IMR-90 (cell line): ENCODE measurements around the gene SREK1. TPM values are rescaled to one million over a fixed set of nuclear protein-coding genes. Genes with fewer than 3 reads are reported as not detected.

ENCODE experiments used
- ATAC-seq: fragments of 200-7000 bp; cut with Tn5 transposase; 2 replicates; pipeline ENCODE4 v1.9.1; 2020; ENCODE audit warnings: low read depth, mild to moderate bottlenecking, moderate library complexity
- BruUV-seq: library from RNA; stranded (reverse); fragments of 400-500 nt; replicated peaks from 2 replicates; lab custom pipeline; 2021; lab: Mats Ljungman, UMichigan
- CTCF ChIA-PET: fragments of 300-600 bp; formaldehyde crosslinking; extraction: SDS; loops from one replicate; lab custom pipeline; 2021; ENCODE audit warnings: antibody characterized with exemption; lab: Yijun Ruan, JAX
- POLR2A ChIA-PET: fragments of 300-600 bp; sonication (Branson Sonifier 250); formaldehyde crosslinking; loops from one replicate; lab custom pipeline; 2022; ENCODE audit warnings: antibody characterized with exemption; ENCODE audit not compliant: unreplicated experiment; lab: Charles Lee
- DNase-seq: peaks from one replicate; pipeline ENCODE4 v3.0.0; 2013
- H2AFZ ChIP-seq: replicated peaks from 2 replicates; pipeline ENCODE3; 2013; ENCODE audit warnings: low read length, mild to moderate bottlenecking; ENCODE audit not compliant: poor library complexity
- H2AK5ac ChIP-seq: 2 replicates; pipeline ENCODE4 v1.6.1; 2013; ENCODE audit warnings: low read depth, low read length, inconsistent platforms
- H2AK9ac ChIP-seq: replicated peaks from 2 replicates; pipeline ENCODE3; 2013; ENCODE audit warnings: mild to moderate bottlenecking, low read depth, low read length, moderate library complexity; ENCODE audit not compliant: poor library complexity
- H2BK120ac ChIP-seq: 2 replicates; pipeline ENCODE4 v1.6.1; 2013; ENCODE audit warnings: low read depth, low read length, inconsistent platforms
- H2BK15ac ChIP-seq: 3 replicates; pipeline ENCODE4 v1.6.1; 2013; ENCODE audit warnings: low read depth, low read length, inconsistent platforms
- H2BK20ac ChIP-seq: 2 replicates; pipeline ENCODE4 v1.6.1; 2013; ENCODE audit warnings: low read depth, mild to moderate bottlenecking, inconsistent platforms, low read length, moderate library complexity
- H2BK5ac ChIP-seq: 2 replicates; pipeline ENCODE4 v1.6.1; 2013; ENCODE audit warnings: mild to moderate bottlenecking, low read depth, low read length, inconsistent platforms; ENCODE audit not compliant: poor library complexity, severe bottlenecking
- H3K14ac ChIP-seq: replicated peaks from 2 replicates; pipeline ENCODE4 v1.6.1; 2013; ENCODE audit warnings: low read depth, low read length, inconsistent platforms
- H3K18ac ChIP-seq: 2 replicates; pipeline ENCODE4 v1.6.1; 2013; ENCODE audit warnings: low read depth, low read length, control low read depth
- H3K23ac ChIP-seq: 2 replicates; pipeline ENCODE4 v1.6.1; 2013; ENCODE audit warnings: low read depth, low read length, inconsistent platforms
- H3K27ac ChIP-seq: 2 replicates; pipeline ENCODE4 v1.5.1; 2013; ENCODE audit warnings: mild to moderate bottlenecking, control low read depth, low read length; ENCODE audit not compliant: insufficient read depth
- H3K27me3 ChIP-seq: 2 replicates; pipeline ENCODE4 v1.6.1; 2013; ENCODE audit warnings: low read length; ENCODE audit not compliant: control insufficient read depth, insufficient read depth
- H3K36me3 ChIP-seq: 2 replicates; pipeline ENCODE4 v1.6.1; 2013; ENCODE audit warnings: low read length, mixed read lengths; ENCODE audit not compliant: control insufficient read depth, insufficient read depth
- H3K4ac ChIP-seq: 2 replicates; pipeline ENCODE4 v1.6.1; 2013; ENCODE audit warnings: low read depth, low read length, inconsistent platforms
- H3K4me1 ChIP-seq: 2 replicates; pipeline ENCODE4 v1.6.1; 2013; ENCODE audit warnings: low read length, mixed read lengths; ENCODE audit not compliant: control insufficient read depth, insufficient read depth
- H3K4me2 ChIP-seq: 2 replicates; pipeline ENCODE4 v1.6.1; 2013; ENCODE audit warnings: low read depth, mild to moderate bottlenecking, control low read depth, low read length, moderate library complexity
- H3K4me3 ChIP-seq: 2 replicates; pipeline ENCODE4 v1.5.1; 2013; ENCODE audit warnings: low read depth, mild to moderate bottlenecking, control low read depth, low read length, moderate library complexity; ENCODE audit not compliant: insufficient read depth
- H3K56ac ChIP-seq: 2 replicates; pipeline ENCODE4 v1.6.1; 2013; ENCODE audit warnings: low read length, inconsistent platforms; ENCODE audit not compliant: insufficient read depth; ENCODE audit errors: extremely low read depth
- H3K79me1 ChIP-seq, 2 experiments: 2 replicates each; pipeline ENCODE4 v1.6.1; 2013; ENCODE audit warnings: low read length in 2 of 2, inconsistent platforms in 1 of 2, low read depth in 1 of 2
- H3K9ac ChIP-seq: 2 replicates; pipeline ENCODE4 v1.6.1; 2013; ENCODE audit warnings: low read depth, low read length, control low read depth
- H3K9me1 ChIP-seq: 2 replicates; pipeline ENCODE4 v1.6.1; 2013; ENCODE audit warnings: low read length, inconsistent platforms; ENCODE audit not compliant: insufficient read depth
- H3K9me3 ChIP-seq: 2 replicates; pipeline ENCODE4 v1.6.1; 2013; ENCODE audit warnings: low read length; ENCODE audit not compliant: control insufficient read depth, insufficient read depth
- H4K20me1 ChIP-seq: 2 replicates; pipeline ENCODE4 v1.6.1; 2013; ENCODE audit warnings: low read length, inconsistent platforms; ENCODE audit not compliant: insufficient read depth
- H4K5ac ChIP-seq: 2 replicates; pipeline ENCODE4 v1.6.1; 2013; ENCODE audit warnings: mild to moderate bottlenecking, low read depth, low read length, control low read depth
- H4K8ac ChIP-seq, 2 experiments: 2 replicates each; pipeline ENCODE4 v1.6.1; 2013; ENCODE audit warnings: low read depth in 2 of 2, low read length in 2 of 2, control low read depth in 1 of 2, inconsistent platforms in 1 of 2
- H4K91ac ChIP-seq: 2 replicates; pipeline ENCODE4 v1.6.1; 2013; ENCODE audit warnings: low read depth, low read length, inconsistent platforms; ENCODE audit not compliant: insufficient read depth
- BHLHE40 ChIP-seq: fragments of 150-350 bp; IDR thresholded peaks from 2 replicates; pipeline ENCODE4 v1.6.1; 2016; ENCODE audit warnings: mild to moderate bottlenecking, low read depth, low read length
- CEBPB ChIP-seq: IDR thresholded peaks from 2 replicates; pipeline ENCODE4 v1.6.1; 2012; ENCODE audit warnings: low read depth, low read length, improper control_type of control experiment
- CHD1 ChIP-seq: IDR thresholded peaks from 2 replicates; pipeline ENCODE4 v1.6.1; 2012; ENCODE audit warnings: low read depth, low read length, improper control_type of control experiment
- CTCF ChIP-seq: conservative IDR thresholded peaks from 2 replicates; pipeline ENCODE4 v1.5.1; 2012; ENCODE audit warnings: mild to moderate bottlenecking, low read depth, low read length, improper control_type of control experiment
- FOS ChIP-seq: fragments of 150-350 bp; IDR thresholded peaks from 2 replicates; pipeline ENCODE4 v1.6.1; 2016; ENCODE audit warnings: low read depth, low read length
- MAFK ChIP-seq: IDR thresholded peaks from 2 replicates; pipeline ENCODE4 v1.6.1; 2012; ENCODE audit warnings: low read depth, low read length, improper control_type of control experiment
- MAZ ChIP-seq: IDR thresholded peaks from 2 replicates; pipeline ENCODE4 v1.6.1; 2012; ENCODE audit warnings: low read depth, mild to moderate bottlenecking, low read length, improper control_type of control experiment, moderate library complexity, borderline replicate concordance
- MXI1 ChIP-seq: IDR thresholded peaks from 2 replicates; pipeline ENCODE4 v1.6.1; 2012; ENCODE audit warnings: low read depth, mild to moderate bottlenecking, low read length, moderate library complexity, borderline replicate concordance
- NFE2L2 ChIP-seq: fragments of 150-350 bp; IDR thresholded peaks from 2 replicates; pipeline ENCODE4 v1.6.1; 2016; ENCODE audit warnings: low read depth, mild to moderate bottlenecking, low read length
- POLR2A ChIP-seq: IDR thresholded peaks from 2 replicates; pipeline ENCODE4 v1.6.1; 2012; ENCODE audit warnings: mild to moderate bottlenecking, low read depth, low read length
- RAD21 ChIP-seq: IDR thresholded peaks from 2 replicates; pipeline ENCODE4 v1.6.1; 2012; ENCODE audit warnings: low read length, improper control_type of control experiment
- RFX5 ChIP-seq: IDR thresholded peaks from 2 replicates; pipeline ENCODE4 v1.8.0; 2012; ENCODE audit warnings: low read depth, mild to moderate bottlenecking, low read length, moderate library complexity
- SMC3 ChIP-seq: fragments of 150-350 bp; IDR thresholded peaks from 2 replicates; pipeline ENCODE4 v1.6.1; 2016; ENCODE audit warnings: low read depth, mild to moderate bottlenecking, antibody characterized with exemption, low read length, moderate library complexity
- WGBS, 2 experiments: methylation state at CpG; one replicate each; pipeline versions ENCODE4 v1.1.5 to v1.1.7; 2013; ENCODE audit warnings: missing lambda C conversion rate in 2 of 2; ENCODE audit not compliant: insufficient read length in 1 of 2; ENCODE audit errors: extremely low coverage in 2 of 2; 5-methylcytosine and 5-hydroxymethylcytosine counted together
- dilution Hi-C: fragments of 300-500 bp; cut with HindIII; formaldehyde crosslinking; loops from one replicate; pipeline ENCODE4 v1.14.3; 2018; ENCODE audit warnings: low sequenced_read_pairs; ENCODE audit not compliant: unreplicated experiment
- in situ Hi-C: fragments of 300-500 bp; cut with MboI; formaldehyde crosslinking; loops from 3 replicates; pipeline ENCODE4 v1.14.3; 2019; ENCODE audit warnings: low sequenced_read_pairs, inconsistent platforms, mixed read lengths
- intact Hi-C: fragments of 100-400 bp; cut with micrococcal nuclease; formaldehyde crosslinking; loops from 2 replicates; pipeline ENCODE4 v1.10.0; 2022
- polyA plus RNA-seq, 3 experiments: library from polyadenylated mRNA; depleted of rRNA; stranded (reverse); fragments of >200 nt; gene quantifications; 2 replicates each; pipeline ENCODE4 v1.2.3, GENCODE V29; 2012; ENCODE audit warnings: low replicate concordance in 1 of 3
- total RNA-seq: library from RNA; depleted of rRNA; stranded (reverse); fragments of >200 nt; gene quantifications from 2 replicates; pipeline ENCODE4 v1.2.3, GENCODE V29; 2012
- TF ChIP-seq, protein P1 (sequence below): fragments of 150-350 bp; IDR thresholded peaks from 2 replicates; pipeline ENCODE4 v1.6.1; 2017; ENCODE audit warnings: mild to moderate bottlenecking, antibody characterized with exemption, low read length, low read depth
- TF ChIP-seq, protein P2 (sequence below): fragments of 150-350 bp; IDR thresholded peaks from 2 replicates; pipeline ENCODE4 v1.6.1; 2016; ENCODE audit warnings: low read depth, mild to moderate bottlenecking, low read length, moderate library complexity, borderline replicate concordance

SREK1 gene
- total and polyA plus RNA-seq, 2 of the 4 experiments (the other 2 are of a cell fraction) = 23.0 to 36.2 TPM

GRCh38 chr5:66179297-66180051, 35.4 kb downstream of the SREK1 start:
- H2BK15ac ChIP-seq = no peak overlapping the region
- H3K4me3 ChIP-seq = no peak overlapping the region
- H3K9ac ChIP-seq = no peak overlapping the region
- H3K9me3 ChIP-seq = no peaks in the 10 kb centered on the region
- H3K4me2 ChIP-seq = no peak overlapping the region
- H3K27me3 ChIP-seq = no peaks in the 10 kb centered on the region
- dilution Hi-C loops (no loop called here), in situ Hi-C loops (no loop called here), intact Hi-C loops (loop anchor here (5.0 kb wide), 1 partner anchor 578 kb away; no protein-coding TSS in a partner anchor)
- no peaks in the 10 kb centered on the region for H4K20me1 ChIP-seq
- no peak overlapping the region for H2AFZ ChIP-seq
- H2BK120ac ChIP-seq = no peak overlapping the region
- H3K56ac ChIP-seq = no peak overlapping the region
- H2AK9ac ChIP-seq = no peak overlapping the region
- no peak overlapping the region for H3K27ac ChIP-seq
- no peak overlapping the region for H4K91ac ChIP-seq
- no CpG with 5 or more reads among the region's 1 CpG for WGBS, 2 experiments
- no peak overlapping the region for H4K5ac ChIP-seq
- DNase-seq = no peak
- H3K36me3 ChIP-seq = peaks cover 10% of the 10 kb centered on the region
- H3K4me1 ChIP-seq = no peaks in the 10 kb centered on the region
- H2AK5ac ChIP-seq = no peak overlapping the region
- H3K14ac ChIP-seq = no peak overlapping the region
- no peak for ATAC-seq
- H3K4ac ChIP-seq = no peak overlapping the region
- no peak overlapping the region for H2BK5ac ChIP-seq
- no peaks in the 10 kb centered on the region for H3K9me1 ChIP-seq
- H4K8ac ChIP-seq = no peak overlapping the region
- H3K18ac ChIP-seq = no peak overlapping the region
- no TSS peak for BruUV-seq
- H3K79me1 ChIP-seq = peaks cover 6 to 7% of the 10 kb centered on the region in 2 experiments; a peak in 2 of 4 replicates
- ChIA-PET CTCF (interaction anchor here (2.8 kb wide), 1 partner anchor 8 kb away, joined by 8 read pairs; no protein-coding TSS in a partner anchor), POLR2A (no interaction called here)
- H3K23ac ChIP-seq = no peak overlapping the region
- H2BK20ac ChIP-seq = no peak overlapping the region
- no peak for TF ChIP-seq MAZ
- no peak for TF ChIP-seq POLR2A
- TF ChIP-seq CHD1 = no peak
- TF ChIP-seq CTCF = no peak
- no peak for TF ChIP-seq RFX5
- no peak for TF ChIP-seq BHLHE40
- TF ChIP-seq, protein P1, sequence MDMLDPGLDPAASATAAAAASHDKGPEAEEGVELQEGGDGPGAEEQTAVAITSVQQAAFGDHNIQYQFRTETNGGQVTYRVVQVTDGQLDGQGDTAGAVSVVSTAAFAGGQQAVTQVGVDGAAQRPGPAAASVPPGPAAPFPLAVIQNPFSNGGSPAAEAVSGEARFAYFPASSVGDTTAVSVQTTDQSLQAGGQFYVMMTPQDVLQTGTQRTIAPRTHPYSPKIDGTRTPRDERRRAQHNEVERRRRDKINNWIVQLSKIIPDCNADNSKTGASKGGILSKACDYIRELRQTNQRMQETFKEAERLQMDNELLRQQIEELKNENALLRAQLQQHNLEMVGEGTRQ = no peak
- no peak for TF ChIP-seq CEBPB
- no peak for TF ChIP-seq SMC3
- no peak for TF ChIP-seq MXI1
- no peak for TF ChIP-seq NFE2L2
- no peak for TF ChIP-seq MAFK
- TF ChIP-seq, protein P2, sequence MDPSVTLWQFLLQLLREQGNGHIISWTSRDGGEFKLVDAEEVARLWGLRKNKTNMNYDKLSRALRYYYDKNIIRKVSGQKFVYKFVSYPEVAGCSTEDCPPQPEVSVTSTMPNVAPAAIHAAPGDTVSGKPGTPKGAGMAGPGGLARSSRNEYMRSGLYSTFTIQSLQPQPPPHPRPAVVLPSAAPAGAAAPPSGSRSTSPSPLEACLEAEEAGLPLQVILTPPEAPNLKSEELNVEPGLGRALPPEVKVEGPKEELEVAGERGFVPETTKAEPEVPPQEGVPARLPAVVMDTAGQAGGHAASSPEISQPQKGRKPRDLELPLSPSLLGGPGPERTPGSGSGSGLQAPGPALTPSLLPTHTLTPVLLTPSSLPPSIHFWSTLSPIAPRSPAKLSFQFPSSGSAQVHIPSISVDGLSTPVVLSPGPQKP = no peak
- no peak for TF ChIP-seq RAD21
- TF ChIP-seq FOS = no peak
